GM18909 (cell line): ENCODE measurements around the gene ZFYVE27.

Experiments
- ATAC-seq: cut with Tn5 transposase; IDR thresholded peaks from one replicate; pipeline ENCODE4 v1.9.1; 2021; ENCODE audit warnings: mild to moderate bottlenecking; ENCODE audit not compliant: unreplicated experiment, poor library complexity

ZFYVE27 gene

DNA sequence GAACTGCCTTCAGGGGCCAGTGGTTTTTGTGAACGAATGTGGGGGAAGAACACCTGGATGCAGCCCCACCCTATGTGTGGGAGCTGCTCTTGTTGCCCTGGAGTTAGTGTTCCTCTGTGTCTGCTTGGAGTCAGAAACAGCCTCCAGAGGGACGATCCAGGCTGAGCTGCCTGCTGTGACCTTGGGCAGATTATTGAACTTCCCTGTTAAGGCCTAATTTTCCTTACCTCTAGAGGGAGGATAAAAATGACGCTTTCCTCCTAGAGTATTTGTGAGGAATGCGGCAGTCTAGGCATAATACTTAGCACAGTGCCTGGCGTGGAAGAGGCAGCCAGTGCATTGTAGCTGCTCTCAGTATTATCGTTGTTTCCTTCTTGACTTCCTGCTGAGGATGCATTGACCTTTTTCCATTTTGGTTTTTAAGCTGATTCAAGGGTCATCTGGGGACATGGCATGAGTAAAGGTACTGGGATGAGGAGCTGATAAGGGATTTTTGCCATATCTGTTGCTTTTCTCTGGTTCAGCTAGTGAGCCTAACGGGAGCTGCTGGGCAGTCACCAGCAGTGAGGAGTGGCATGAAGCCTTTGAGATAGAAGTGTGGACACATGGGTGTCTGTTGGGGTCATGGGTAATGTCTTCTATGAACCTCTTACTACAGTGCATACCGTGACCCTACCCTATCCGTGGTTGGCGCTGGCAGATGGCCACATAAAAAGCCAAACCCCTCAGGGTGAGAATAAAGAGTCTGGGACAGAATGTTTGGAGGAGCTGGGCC lies 6.4 kb downstream of the ZFYVE27 start:
- no peak for ATAC-seq

GRCh38 chr10:97744405-97745035 lies 7.6 kb downstream of the ZFYVE27 start:
- ATAC-seq = no peak

- ATAC-seq = no peak
Observed at GRCh38 chr10:97747573-97747972, 10.6 kb downstream of the ZFYVE27 start.

- no peak for ATAC-seq
Observed at GRCh38 chr10:97748116-97748515, 11.2 kb downstream of the ZFYVE27 start.

DNA sequence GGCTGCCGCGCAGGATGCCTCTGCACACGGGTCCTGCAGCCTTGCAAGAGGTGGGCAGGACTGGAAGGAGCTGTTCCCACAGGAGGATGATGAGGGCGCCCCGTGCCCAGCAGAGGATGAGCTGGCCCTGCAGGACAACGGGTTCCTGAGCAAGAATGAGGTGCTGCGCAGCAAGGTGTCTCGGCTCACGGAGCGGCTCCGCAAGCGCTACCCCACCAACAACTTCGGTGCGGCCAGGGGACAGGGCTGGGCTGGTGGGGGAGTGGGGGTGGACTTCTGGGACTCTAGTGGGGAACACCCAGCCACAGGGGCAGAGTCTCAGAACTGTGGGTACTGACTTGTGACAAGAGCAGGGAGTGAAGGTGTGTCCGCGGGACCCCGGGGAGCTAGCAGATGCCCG lies 16.0 kb downstream of the ZFYVE27 start:
- no peak for ATAC-seq

GRCh38 chr10:97754726-97755125 lies 17.8 kb downstream of the ZFYVE27 start:
- ATAC-seq = no peak

DNA sequence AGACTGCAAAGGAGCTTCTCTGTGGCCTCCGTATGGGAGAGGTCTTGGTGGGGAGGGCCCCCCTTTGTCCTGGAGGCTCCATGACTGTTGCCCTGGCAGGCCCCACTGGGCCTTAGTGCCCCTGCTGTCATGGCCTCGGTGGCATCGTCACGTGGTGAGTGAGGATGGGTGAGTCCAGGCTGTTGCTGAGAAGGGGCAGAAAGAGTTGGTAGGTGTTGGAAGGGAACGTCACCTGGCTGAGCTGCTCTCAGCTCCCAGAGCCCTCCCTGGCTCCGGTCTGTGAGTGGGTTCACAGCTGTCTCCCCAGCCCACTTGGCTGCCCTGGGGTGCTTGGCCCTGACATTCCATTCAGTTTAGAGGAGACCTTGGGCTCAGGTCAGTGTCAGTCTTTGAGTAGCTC lies 18.8 kb downstream of the ZFYVE27 start:
- ATAC-seq = no peak

DNA sequence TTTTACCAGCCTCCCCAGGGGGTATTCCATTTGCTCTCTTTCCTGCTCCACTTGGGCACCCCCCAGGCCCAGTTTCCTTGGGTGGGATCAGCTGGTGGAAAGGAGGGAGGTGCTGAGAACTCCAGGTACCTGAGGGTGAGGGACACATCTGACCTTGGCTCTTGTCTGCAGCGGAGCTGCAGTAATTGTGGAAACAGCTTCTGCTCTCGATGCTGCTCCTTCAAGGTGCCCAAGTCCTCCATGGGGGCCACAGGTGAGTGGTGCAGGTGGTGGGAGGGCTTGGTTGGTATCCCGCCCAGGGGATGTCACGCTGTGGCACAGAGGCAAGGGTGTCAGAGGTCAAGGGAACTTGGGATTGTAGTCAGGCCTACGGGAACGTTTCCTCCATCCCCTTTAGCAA lies 20.5 kb downstream of the ZFYVE27 start:
- ATAC-seq = no peak

DNA sequence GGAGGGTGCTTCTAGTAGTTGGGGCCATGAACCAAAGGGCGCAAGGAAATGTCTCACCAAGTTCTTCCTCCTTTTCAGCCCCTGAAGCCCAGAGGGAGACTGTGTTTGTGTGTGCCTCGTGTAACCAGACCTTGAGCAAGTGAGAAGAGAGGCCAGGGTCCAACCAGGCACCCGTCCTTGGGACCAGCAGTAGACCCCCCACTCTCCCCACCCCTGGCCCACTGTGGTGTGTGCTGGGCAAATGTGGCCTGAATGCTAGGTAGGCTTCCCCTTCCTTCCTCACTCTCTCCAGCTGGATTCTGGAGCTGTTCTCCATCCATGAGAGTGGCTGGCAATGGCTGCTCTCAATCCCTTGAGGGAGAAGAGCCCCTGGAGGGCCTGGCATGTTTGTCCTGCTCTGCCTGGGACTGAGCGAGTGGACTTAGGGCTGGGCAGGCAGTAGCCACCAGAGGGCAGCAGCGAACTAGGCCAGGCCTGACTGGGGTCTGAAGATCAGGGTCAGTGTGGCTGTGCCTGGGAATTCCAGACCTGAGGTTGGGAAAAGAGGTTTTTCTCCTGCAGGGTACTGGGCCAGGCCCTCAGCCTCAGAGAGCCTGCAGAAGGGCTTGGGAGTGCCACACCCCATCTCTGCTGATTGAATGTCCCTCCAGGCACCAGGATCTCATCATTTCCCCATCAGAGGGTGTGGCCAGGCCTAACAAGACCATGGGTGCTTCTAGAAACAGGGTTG lies 22.4 kb downstream of the ZFYVE27 start:
- ATAC-seq = no peak

GRCh38 chr10:97759946-97760345 lies 23.0 kb downstream of the ZFYVE27 start:
- no peak for ATAC-seq

- no peak for ATAC-seq
Observed at GRCh38 chr10:97760461-97761257, 23.7 kb downstream of the ZFYVE27 start.

DNA sequence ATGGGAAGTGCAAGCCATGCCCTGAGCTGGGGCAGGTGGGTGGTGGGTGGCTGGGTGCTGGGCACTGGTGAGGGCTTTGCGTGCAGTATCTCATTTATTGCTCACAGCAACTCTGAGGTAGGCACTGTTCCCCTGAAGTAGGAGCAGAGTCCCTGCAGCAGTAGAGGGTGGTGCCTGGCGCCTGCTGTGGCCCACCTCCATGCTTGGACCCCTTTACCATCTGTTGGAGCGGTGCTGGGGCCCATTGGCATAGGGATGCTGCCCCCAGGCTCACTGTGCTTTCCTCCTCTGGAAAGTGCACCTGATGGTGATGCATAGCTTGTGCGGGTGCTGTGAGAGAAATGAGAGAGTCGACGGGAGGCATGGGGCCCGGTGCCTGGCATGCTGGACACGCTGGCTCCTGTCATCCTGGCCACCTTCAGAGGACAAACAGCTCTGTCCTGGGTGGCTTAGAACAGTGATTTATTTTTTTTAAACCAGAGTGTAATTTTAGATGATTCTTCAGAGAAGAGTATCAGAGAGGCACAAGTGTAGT lies 24.5 kb downstream of the ZFYVE27 start:
- ATAC-seq = no peak

DNA sequence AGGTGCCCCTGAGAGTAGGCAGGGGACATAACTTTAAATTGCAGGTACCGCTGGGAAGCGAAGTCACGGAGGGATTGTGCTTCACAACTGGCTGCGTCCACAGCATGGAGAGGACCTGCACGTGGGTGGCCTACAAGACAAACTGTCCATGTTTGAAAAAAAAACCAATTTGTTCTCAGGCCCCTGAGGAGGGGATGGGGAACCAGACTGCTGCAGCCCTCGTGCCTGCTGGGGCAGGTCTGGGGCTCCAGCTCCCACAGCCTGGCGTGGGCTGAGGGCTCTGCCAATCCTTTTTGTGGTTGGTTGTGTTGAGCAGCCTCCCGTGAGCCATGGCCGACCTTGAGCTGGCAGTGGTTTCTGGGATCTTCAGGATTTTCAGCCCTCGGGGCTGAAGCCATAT lies 25.1 kb downstream of the ZFYVE27 start:
- ATAC-seq = no peak

DNA sequence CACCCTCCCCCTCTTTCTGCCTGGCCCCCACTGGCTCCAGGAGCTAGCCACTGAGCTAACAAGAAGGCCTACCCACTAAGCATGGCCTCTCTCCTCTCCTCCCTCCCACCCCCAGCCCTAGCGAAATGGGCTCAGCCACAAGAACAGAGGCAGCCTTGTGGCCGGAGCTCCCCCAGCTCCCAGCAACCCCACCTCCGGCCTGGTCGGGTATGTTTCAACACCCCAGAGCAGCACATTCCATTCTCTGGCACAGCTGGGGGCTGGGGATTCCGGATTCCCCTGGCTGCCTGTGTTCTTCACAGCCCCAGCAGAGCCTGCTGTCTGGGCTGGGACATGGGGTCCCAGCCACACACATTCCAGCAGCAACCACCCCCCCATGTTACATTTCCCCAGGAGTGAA lies 25.9 kb downstream of the ZFYVE27 start:
- no peak for ATAC-seq

DNA sequence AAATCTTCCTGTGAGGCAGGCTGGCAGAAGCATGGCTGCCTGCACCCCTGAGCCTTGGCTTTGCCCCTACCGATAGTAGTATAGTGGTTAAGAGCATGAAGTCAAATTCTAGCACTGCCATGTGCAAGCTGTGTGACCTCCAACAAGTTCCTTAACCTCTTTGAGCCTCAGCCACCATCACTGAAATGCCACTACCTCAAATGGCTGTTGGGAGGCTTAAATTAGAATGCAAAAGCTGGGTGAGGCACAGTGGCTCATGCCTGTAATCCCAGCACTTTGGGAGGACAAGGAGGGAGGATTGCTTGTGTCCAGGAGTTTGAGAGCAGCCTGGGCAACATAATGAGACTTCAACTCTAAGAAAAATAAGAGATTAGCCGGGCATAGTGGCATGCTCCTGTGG lies 26.5 kb downstream of the ZFYVE27 start:
- no peak for ATAC-seq

DNA sequence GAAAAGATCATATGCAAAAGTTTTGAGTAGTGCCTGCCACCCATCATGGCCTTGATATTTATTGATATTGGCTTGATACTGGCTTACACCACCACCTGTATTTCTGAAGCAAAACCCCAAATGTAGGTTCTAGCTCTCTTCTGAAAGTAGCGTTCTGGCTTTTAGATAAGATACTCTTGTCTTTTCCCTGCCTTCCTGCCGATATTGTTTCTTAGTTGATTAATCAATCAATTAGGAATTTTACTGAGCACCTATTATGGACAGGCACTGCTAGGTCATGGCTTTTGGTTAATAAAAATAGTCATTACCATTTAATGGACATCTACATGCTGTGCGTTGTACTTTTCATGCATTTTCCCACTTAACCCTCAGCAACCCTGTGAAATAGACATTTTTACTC lies 27.0 kb downstream of the ZFYVE27 start:
- no peak for ATAC-seq

DNA sequence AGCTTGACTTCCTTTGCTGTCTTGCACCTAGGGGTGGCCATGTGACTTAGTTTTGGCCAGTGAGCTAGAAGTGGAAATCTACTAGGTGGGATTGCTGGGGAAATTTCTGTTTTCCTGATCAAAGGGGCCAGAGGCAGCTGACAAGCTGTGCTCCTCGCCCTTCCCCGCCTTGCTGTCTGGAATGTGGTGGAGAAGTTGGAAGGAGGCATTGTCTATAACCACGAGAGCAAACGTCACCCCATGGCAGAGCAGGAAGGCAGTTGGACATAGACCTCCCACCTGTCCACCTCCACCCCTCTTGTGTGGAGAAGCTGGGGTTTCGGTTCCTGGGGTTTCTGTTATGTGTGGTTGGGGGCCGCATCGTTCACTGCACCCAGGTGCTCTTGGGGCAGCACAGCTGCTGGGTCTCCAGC lies 27.6 kb downstream of the ZFYVE27 start:
- ATAC-seq = peak; percentile 41

- ATAC-seq = no peak
Observed at GRCh38 chr10:97765201-97765600, 28.3 kb downstream of the ZFYVE27 start.

GRCh38 chr10:97766106-97766810 lies 29.3 kb downstream of the ZFYVE27 start:
- ATAC-seq = no peak
